Measurements from ENCODE around the gene TPPP3. TPM values are rescaled to one million over a fixed set of nuclear protein-coding genes. Genes with fewer than 3 reads are reported as not detected.
A peak's percentile ranks its signal among the peaks of the same experiment; 100 is the strongest.

TPPP3 gene
- total and polyA plus RNA-seq, 2 donors (not counting 1 experiment from before 2014, with no cell fraction given) = 0.31 TPM; not detected in 1

DNA sequence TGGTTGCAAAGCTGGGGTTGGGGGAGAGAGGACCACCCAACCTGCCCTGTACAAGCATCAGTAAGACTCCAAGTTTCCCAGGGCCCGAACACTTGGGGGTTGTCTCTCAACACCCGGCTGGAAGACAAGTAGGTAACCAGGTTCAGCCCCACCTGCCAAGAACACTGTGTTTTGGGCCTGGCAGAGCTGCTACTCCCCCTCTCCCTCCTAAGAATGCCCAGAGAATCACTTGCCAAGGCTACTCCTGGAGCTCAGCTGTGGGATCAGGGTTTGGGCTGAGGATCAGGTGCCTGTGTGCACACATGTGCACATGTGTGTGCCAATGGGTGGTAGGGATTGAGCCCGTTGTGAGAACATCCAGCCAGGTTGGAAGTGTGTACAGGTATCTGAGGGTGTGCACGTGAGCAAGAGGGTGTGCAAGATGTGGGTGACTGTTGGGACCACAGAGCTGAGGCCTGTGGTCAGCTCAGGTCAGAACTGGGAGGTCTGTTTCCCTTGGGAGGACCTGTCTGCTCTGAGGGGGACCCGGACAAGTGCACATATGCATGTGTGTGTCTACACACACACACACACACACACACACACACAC, 39.9 kb upstream of the TPPP3 start:
- H3K4me3 ChIP-seq (ENCODE audit: control extremely low read depth in 1 of 5, extremely low read depth in 1 of 5, insufficient read depth in 1 of 5, low read depth in 2 of 5, low read length in 4 of 5) = no peak overlapping the region
- H3K9ac ChIP-seq (ENCODE audit: low read length) = no peak overlapping the region
- ChIA-PET CTCF (interaction anchor here (0.6 to 1.6 kb wide), 4 partner anchors 8 to 460 kb away, joined by 3 to 6 read pairs (median 4); partner anchors contain the start of gene PSKH1), POLR2A (no interaction called here)
- H3K79me2 ChIP-seq (ENCODE audit: control insufficient read depth, insufficient read depth, low read length) = no peaks in the 10 kb centered on the region
- Mint-ChIP-seq H3K27me3 (peaks cover 27% of the 10 kb centered on the region), H3K27ac (no peak overlapping the region), H3K4me3 (no peak overlapping the region), H3K4me1 (peaks cover 38% of the 10 kb centered on the region), H3K9me3 (ENCODE audit: insufficient read depth) (no peaks in the 10 kb centered on the region)
- no peak overlapping the region for H3K27ac ChIP-seq (ENCODE audit: low read length in 2 of 2)
- H3K9me3 ChIP-seq (ENCODE audit: control extremely low read depth in 1 of 3, control insufficient read depth in 2 of 3, insufficient read depth in 1 of 3, low read length in 2 of 3) = no peaks in the 10 kb centered on the region
- no peak overlapping the region for H3K4me2 ChIP-seq (replicated peaks; ENCODE audit: low read depth, low read length, poor library complexity, severe bottlenecking)
- H2AFZ ChIP-seq (ENCODE audit: insufficient read depth, low read depth, low read length, poor library complexity, severe bottlenecking) = no peak overlapping the region
- WGBS (ENCODE audit: insufficient coverage) = 93% methylated on average over 4 of the region's 5 CpGs
- DNase-seq = no peak
- peaks cover 25 to 34% of the 10 kb centered on the region in 2 donors for H3K4me1 ChIP-seq (ENCODE audit: control insufficient read depth in 2 of 2, insufficient read depth in 2 of 2, low read length in 2 of 2)
- peaks cover 0 to 9% of the 10 kb centered on the region in 2 experiments for H3K36me3 ChIP-seq (replicated peaks in 1 of 2; ENCODE audit: control extremely low read depth in 1 of 2, control insufficient read depth in 1 of 2, extremely low read depth in 1 of 2, insufficient read depth in 2 of 2, low read length in 1 of 2)
- H4K20me1 ChIP-seq (ENCODE audit: control insufficient read depth, insufficient read depth, low read length, poor library complexity, severe bottlenecking) = no peaks in the 10 kb centered on the region
- H3K27me3 ChIP-seq (replicated peaks in 1 of 4; ENCODE audit: control extremely low read depth in 1 of 4, control insufficient read depth in 3 of 4, insufficient read depth in 4 of 4, low read length in 3 of 4) = peaks cover 0 to 31% (median 15%) of the 10 kb centered on the region in 4 experiments
- ATAC-seq (ENCODE audit: low read depth) = no peak
- intact Hi-C loops (cut with micrococcal nuclease) = no loop called here
- TF ChIP-seq, protein P1, sequence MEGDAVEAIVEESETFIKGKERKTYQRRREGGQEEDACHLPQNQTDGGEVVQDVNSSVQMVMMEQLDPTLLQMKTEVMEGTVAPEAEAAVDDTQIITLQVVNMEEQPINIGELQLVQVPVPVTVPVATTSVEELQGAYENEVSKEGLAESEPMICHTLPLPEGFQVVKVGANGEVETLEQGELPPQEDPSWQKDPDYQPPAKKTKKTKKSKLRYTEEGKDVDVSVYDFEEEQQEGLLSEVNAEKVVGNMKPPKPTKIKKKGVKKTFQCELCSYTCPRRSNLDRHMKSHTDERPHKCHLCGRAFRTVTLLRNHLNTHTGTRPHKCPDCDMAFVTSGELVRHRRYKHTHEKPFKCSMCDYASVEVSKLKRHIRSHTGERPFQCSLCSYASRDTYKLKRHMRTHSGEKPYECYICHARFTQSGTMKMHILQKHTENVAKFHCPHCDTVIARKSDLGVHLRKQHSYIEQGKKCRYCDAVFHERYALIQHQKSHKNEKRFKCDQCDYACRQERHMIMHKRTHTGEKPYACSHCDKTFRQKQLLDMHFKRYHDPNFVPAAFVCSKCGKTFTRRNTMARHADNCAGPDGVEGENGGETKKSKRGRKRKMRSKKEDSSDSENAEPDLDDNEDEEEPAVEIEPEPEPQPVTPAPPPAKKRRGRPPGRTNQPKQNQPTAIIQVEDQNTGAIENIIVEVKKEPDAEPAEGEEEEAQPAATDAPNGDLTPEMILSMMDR (IDR thresholded peaks at IDR 0.05) = no peak
- no peak for TF ChIP-seq EZH2 (IDR thresholded peaks at IDR 0.05; ENCODE audit: borderline replicate concordance, insufficient read depth, low read depth, low read length, poor library complexity, severe bottlenecking)

DNA sequence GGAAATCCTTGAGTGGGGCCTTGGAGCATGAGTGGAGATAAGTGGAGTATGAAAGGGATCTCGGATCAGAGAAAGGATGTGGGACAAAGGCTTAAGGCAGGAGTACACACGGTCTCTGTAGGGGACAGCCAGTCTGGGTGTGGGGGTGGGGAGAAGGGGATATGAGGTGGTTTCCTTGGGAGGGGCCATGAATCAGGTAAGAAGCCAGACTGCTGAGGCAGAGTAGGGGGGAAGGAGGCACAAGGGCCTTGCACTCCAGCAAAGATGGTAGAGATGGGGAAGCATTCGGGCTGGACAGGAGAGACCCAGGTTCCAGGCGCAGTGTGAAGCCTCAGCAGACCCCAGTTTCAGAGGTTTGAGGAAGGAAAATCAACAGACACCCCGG, 39.2 kb upstream of the TPPP3 start:
- no peak overlapping the region for H3K4me3 ChIP-seq (ENCODE audit: control extremely low read depth in 1 of 5, extremely low read depth in 1 of 5, insufficient read depth in 1 of 5, low read depth in 2 of 5, low read length in 4 of 5)
- 72% methylated on average over 5 of the region's 5 CpGs for WGBS (ENCODE audit: insufficient coverage)
- intact Hi-C loops (cut with micrococcal nuclease) = no loop called here
- Mint-ChIP-seq H3K27ac (no peak overlapping the region), H3K4me3 (peak overlapping the region; percentile 48), H3K27me3 (peaks cover 27% of the 10 kb centered on the region), H3K4me1 (peaks cover 38% of the 10 kb centered on the region), H3K9me3 (ENCODE audit: insufficient read depth) (no peaks in the 10 kb centered on the region)
- no peaks in the 10 kb centered on the region for H3K79me2 ChIP-seq (ENCODE audit: control insufficient read depth, insufficient read depth, low read length)
- H4K20me1 ChIP-seq (ENCODE audit: control insufficient read depth, insufficient read depth, low read length, poor library complexity, severe bottlenecking) = no peaks in the 10 kb centered on the region
- ChIA-PET CTCF (interaction anchor here (0.7 to 1.6 kb wide), 2 partner anchors 15 to 33 kb away, joined by 4 to 6 read pairs; no protein-coding TSS in a partner anchor), POLR2A (no interaction called here)
- ATAC-seq (ENCODE audit: low read depth) = no peak
- no peak overlapping the region for H2AFZ ChIP-seq (ENCODE audit: insufficient read depth, low read depth, low read length, poor library complexity, severe bottlenecking)
- no peak overlapping the region for H3K27ac ChIP-seq (ENCODE audit: low read length in 2 of 2)
- peaks cover 0 to 2% of the 10 kb centered on the region in 2 experiments for H3K36me3 ChIP-seq (replicated peaks in 1 of 2; ENCODE audit: control extremely low read depth in 1 of 2, control insufficient read depth in 1 of 2, extremely low read depth in 1 of 2, insufficient read depth in 2 of 2, low read length in 1 of 2)
- H3K27me3 ChIP-seq (replicated peaks in 1 of 4; ENCODE audit: control extremely low read depth in 1 of 4, control insufficient read depth in 3 of 4, insufficient read depth in 4 of 4, low read length in 3 of 4) = peaks cover 0 to 36% (median 15%) of the 10 kb centered on the region in 4 experiments
- TF ChIP-seq, protein P1 (IDR thresholded peaks at IDR 0.05) = no peak
- TF ChIP-seq EZH2 (IDR thresholded peaks at IDR 0.05; ENCODE audit: borderline replicate concordance, insufficient read depth, low read depth, low read length, poor library complexity, severe bottlenecking) = no peak
- no peak overlapping the region for H3K4me2 ChIP-seq (replicated peaks; ENCODE audit: low read depth, low read length, poor library complexity, severe bottlenecking)
- DNase-seq = no peak
- no peak overlapping the region for H3K9ac ChIP-seq (ENCODE audit: low read length)
- H3K9me3 ChIP-seq (ENCODE audit: control extremely low read depth in 1 of 3, control insufficient read depth in 2 of 3, insufficient read depth in 1 of 3, low read length in 2 of 3) = no peaks in the 10 kb centered on the region
- H3K4me1 ChIP-seq (ENCODE audit: control insufficient read depth in 2 of 2, insufficient read depth in 2 of 2, low read length in 2 of 2) = peaks cover 27 to 36% of the 10 kb centered on the region in 2 donors

Measured in B cell (primary cell).